ENCODE measurements around the gene CD2AP. TPM values are rescaled to one million over a fixed set of nuclear protein-coding genes. Genes with fewer than 3 reads are reported as not detected.

The CD2AP gene
- total RNA-seq, 1 donor from 2014 or later = 47.8 TPM

DNA sequence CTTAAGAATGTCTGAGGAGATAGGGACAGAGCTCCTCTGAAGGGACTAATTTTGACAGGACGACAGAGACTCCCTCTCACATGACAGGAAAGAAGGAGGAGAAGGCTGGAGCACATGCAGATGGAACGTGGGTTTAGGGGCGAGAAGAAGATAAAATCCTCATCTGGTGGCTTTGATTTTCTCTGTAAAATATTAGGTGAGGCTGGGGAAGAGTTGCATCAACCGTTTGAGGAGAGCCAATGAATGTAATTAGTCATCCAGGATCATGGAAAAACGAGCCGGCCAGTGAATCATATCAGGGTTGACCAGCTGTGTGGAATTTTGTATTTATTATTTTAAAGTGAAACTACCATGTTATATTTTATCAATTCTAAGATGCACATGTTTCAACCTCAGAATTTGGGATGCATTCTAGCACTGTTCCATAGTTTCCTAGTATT is 173.9 kb downstream of the CD2AP start:
- peak; percentile 63 for DNase-seq (ENCODE audit: low read depth)
- Histone ChIP-seq H3K27me3 (ENCODE audit: control insufficient read depth, insufficient read depth, low read length) (no peaks in the 10 kb centered on the region), H3K4me3 (ENCODE audit: low read depth, low read length) (no peak overlapping the region), H3K36me3 (ENCODE audit: control insufficient read depth, insufficient read depth, low read length) (no peaks in the 10 kb centered on the region)
- TF ChIP-seq, protein P1, sequence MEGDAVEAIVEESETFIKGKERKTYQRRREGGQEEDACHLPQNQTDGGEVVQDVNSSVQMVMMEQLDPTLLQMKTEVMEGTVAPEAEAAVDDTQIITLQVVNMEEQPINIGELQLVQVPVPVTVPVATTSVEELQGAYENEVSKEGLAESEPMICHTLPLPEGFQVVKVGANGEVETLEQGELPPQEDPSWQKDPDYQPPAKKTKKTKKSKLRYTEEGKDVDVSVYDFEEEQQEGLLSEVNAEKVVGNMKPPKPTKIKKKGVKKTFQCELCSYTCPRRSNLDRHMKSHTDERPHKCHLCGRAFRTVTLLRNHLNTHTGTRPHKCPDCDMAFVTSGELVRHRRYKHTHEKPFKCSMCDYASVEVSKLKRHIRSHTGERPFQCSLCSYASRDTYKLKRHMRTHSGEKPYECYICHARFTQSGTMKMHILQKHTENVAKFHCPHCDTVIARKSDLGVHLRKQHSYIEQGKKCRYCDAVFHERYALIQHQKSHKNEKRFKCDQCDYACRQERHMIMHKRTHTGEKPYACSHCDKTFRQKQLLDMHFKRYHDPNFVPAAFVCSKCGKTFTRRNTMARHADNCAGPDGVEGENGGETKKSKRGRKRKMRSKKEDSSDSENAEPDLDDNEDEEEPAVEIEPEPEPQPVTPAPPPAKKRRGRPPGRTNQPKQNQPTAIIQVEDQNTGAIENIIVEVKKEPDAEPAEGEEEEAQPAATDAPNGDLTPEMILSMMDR (IDR thresholded peaks at IDR 0.05; ENCODE audit: insufficient read depth, low read length, poor library complexity, severe bottlenecking) = no peak

DNA sequence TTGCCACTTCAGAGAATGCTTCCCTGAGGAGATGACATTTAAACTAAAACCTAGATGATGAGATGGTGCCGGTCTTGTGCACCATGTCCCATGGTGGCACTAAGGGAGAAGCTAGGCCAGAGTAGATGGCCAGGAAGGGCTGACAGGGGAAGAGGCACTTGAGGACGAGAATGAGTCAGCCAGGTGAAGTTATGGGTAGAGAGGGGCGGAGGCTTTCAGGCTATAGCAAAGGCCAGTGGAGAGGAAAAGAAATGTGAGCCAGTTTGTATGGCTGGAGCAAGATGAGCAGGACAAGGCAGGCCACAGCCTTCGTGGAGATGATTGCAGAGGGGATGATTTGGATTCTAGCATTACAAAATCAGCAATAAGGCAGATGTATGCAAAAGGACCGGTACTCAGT is 176.1 kb downstream of the CD2AP start:
- DNase-seq (ENCODE audit: low read depth) = no peak
- Histone ChIP-seq H3K27me3 (ENCODE audit: control insufficient read depth, insufficient read depth, low read length) (no peaks in the 10 kb centered on the region), H3K4me3 (ENCODE audit: low read depth, low read length) (no peak overlapping the region), H3K36me3 (ENCODE audit: control insufficient read depth, insufficient read depth, low read length) (no peaks in the 10 kb centered on the region)
- TF ChIP-seq, protein P1 (IDR thresholded peaks at IDR 0.05; ENCODE audit: insufficient read depth, low read length, poor library complexity, severe bottlenecking) = no peak

DNA sequence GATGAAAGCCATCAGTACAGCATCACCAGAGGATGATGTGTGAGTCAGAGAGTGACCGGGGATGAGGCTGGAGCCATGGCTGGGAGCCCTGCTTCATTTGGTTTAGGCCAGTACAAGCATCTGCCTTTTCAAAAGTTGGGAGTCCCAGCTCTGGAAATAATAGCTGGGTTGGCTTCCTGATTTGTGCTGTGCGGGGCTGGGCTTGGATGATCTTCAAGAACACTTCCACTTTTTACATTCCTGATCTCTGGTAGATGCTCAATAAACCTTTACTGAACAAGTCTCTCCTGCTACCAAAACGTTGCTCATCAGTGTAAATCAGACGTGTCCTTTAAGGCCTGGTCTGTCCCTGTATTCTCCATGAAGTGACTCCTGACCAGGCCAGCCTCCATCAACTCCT is 176.7 kb downstream of the CD2AP start:
- no peak overlapping the region for H3K4me3 ChIP-seq (ENCODE audit: low read depth, low read length)

DNA sequence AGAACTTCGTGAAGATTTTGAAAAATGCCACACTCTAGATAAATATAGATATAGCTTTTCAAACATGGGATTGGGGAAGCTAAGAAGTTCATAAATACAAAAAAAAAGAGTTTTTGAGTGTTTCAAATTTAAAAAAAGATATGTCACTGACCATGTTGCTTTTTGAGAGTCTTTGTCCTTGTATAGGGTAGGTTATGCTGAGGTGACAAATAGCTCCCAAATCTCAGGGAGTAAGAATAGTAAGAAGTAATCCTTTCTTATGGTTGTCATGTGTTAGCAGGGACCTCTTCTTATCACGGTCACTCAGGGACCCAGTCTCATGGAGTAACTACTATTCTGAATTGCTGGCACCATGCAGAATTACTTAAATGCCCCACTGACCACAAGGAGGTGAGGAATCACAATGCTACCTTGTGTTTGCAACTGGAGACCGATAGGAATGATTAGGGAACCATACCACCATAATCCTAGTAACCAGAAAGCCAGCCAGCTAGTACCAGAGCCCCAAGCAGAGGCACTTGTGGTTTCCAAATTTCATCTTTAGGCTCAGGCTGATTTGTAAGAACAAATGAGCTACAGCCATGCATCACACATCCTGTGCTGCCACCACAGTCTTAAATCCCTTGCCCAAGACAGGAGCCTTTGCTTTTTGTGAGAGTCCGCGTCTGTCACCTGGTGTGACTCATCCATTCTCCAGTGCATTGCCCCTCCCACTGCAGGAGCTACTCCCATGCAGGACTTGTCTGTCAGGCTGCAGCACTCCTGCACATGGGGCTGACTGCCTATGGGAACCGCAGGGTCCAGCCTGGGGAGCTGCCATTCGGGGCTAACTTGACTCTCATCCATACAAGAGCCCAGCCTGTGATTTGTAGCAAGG is 178.4 kb downstream of the CD2AP start:
- DNase-seq (ENCODE audit: low read depth) = peak; percentile 78
- Histone ChIP-seq H3K4me3 (ENCODE audit: low read depth, low read length) (no peak overlapping the region), H3K36me3 (ENCODE audit: control insufficient read depth, insufficient read depth, low read length) (no peaks in the 10 kb centered on the region), H3K27me3 (ENCODE audit: control insufficient read depth, insufficient read depth, low read length) (no peaks in the 10 kb centered on the region)
- TF ChIP-seq, protein P1 (IDR thresholded peaks at IDR 0.05; ENCODE audit: insufficient read depth, low read length, poor library complexity, severe bottlenecking) = no peak

More for the DNA sequence above, 176.7 kb downstream of the CD2AP start:
- DNase-seq (ENCODE audit: low read depth) = no peak
- H3K36me3 ChIP-seq (ENCODE audit: control insufficient read depth, insufficient read depth, low read length) = no peaks in the 10 kb centered on the region
- H3K27me3 ChIP-seq (ENCODE audit: control insufficient read depth, insufficient read depth, low read length) = no peaks in the 10 kb centered on the region
- TF ChIP-seq, protein P1 (IDR thresholded peaks at IDR 0.05; ENCODE audit: insufficient read depth, low read length, poor library complexity, severe bottlenecking) = no peak

DNA sequence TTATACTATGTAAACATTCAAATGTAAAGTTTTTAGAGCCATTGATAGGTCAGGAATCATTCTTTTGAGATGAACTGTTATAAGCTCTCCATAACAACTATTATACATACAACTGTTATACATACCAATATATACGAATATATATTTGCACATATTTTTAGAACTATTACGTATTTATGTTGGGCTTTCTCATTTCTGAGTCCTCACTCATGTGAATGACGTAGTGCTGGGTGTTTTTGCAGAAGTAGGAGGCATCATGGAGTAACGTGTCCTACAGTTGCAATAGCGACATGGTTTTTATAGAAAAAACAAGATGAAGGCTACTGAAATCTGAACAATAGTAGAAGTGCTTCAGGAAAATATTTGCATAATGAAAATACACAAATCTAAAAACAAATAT is 184.4 kb downstream of the CD2AP start:
- no peak for DNase-seq (ENCODE audit: low read depth)
- Histone ChIP-seq H3K4me3 (ENCODE audit: low read depth, low read length) (no peak overlapping the region), H3K36me3 (ENCODE audit: control insufficient read depth, insufficient read depth, low read length) (no peaks in the 10 kb centered on the region), H3K27me3 (ENCODE audit: control insufficient read depth, insufficient read depth, low read length) (no peaks in the 10 kb centered on the region)
- TF ChIP-seq, protein P1 (IDR thresholded peaks at IDR 0.05; ENCODE audit: insufficient read depth, low read length, poor library complexity, severe bottlenecking) = no peak
